HTERT RPE-1 (cell line): Measurements from ENCODE around the gene KRT35.

Experiments
- in situ Hi-C: fragments of 300-500 bp; cut with MboI; formaldehyde crosslinking; loops from 4 replicates; pipeline ENCODE4 v1.14.3; 2020; ENCODE audit warnings: low sequenced_read_pairs

Gene KRT35

GRCh38 chr17:41512546-41513167 is 31.7 kb upstream of the KRT35 start:
- in situ Hi-C loops = no loop called here

GRCh38 chr17:41511716-41512115 is 30.8 kb upstream of the KRT35 start:
- in situ Hi-C loops = no loop called here

GRCh38 chr17:41511116-41511515 is 30.2 kb upstream of the KRT35 start:
- in situ Hi-C loops = no loop called here

GRCh38 chr17:41510251-41511065 is 29.5 kb upstream of the KRT35 start:
- in situ Hi-C loops = no loop called here

GRCh38 chr17:41507315-41507880 is 26.4 kb upstream of the KRT35 start:
- in situ Hi-C loops = no loop called here

- in situ Hi-C loops = no loop called here
Measured at GRCh38 chr17:41505809-41506767, 25.1 kb upstream of the KRT35 start.

- in situ Hi-C loops = no loop called here
Measured at GRCh38 chr17:41505007-41505808, 24.3 kb upstream of the KRT35 start, which contains the start of gene KRT13. Gene KRT13, minus strand, starts transcription at chr17:41505612. Its CDS starts 62 bp downstream, at chr17:41505550.

GRCh38 chr17:41504246-41504977 is 23.5 kb upstream of the KRT35 start:
- in situ Hi-C loops = no loop called here

GRCh38 chr17:41503202-41503601 is 22.3 kb upstream of the KRT35 start:
- in situ Hi-C loops = no loop called here

GRCh38 chr17:41500131-41500911 is 19.4 kb upstream of the KRT35 start:
- in situ Hi-C loops = no loop called here

GRCh38 chr17:41499714-41500113 is 18.8 kb upstream of the KRT35 start:
- in situ Hi-C loops = no loop called here

GRCh38 chr17:41498276-41498675 is 17.3 kb upstream of the KRT35 start:
- in situ Hi-C loops = no loop called here

- in situ Hi-C loops = no loop called here
Measured at GRCh38 chr17:41496803-41497484, 16.0 kb upstream of the KRT35 start.

- in situ Hi-C loops = no loop called here
Measured at GRCh38 chr17:41494524-41494923, 13.6 kb upstream of the KRT35 start.

GRCh38 chr17:41492771-41493170 is 11.8 kb upstream of the KRT35 start:
- in situ Hi-C loops = no loop called here

GRCh38 chr17:41492351-41492750 is 11.4 kb upstream of the KRT35 start:
- in situ Hi-C loops = no loop called here

- in situ Hi-C loops = no loop called here
Measured at GRCh38 chr17:41491476-41491875, 10.5 kb upstream of the KRT35 start.
